Prostate gland (tissue), 2 donors: ENCODE results near the gene ARHGAP21.

ENCODE experiments used
- POLR2AphosphoS5 ChIP-seq: sonication (generic); formaldehyde crosslinking; IDR thresholded peaks from one replicate; pipeline ENCODE4 v1.6.1; 2017; ENCODE audit warnings: antibody characterized with exemption
- TF ChIP-seq, protein P1 (sequence below), 4 experiments: fragments of 200-600 bp in 2 of 4; fragments of 450-650 bp in 2 of 4; sonication (generic) in 2 of 4; IDR thresholded peaks; 1 replicate in 3 of 4; 2 replicates in 1 of 4; pipeline ENCODE4 v1.5.1; 2016 to 2019; ENCODE audit warnings: antibody characterized with exemption in 4 of 4, mild to moderate bottlenecking in 2 of 4, moderate library complexity in 2 of 4

- TF ChIP-seq, protein P1, sequence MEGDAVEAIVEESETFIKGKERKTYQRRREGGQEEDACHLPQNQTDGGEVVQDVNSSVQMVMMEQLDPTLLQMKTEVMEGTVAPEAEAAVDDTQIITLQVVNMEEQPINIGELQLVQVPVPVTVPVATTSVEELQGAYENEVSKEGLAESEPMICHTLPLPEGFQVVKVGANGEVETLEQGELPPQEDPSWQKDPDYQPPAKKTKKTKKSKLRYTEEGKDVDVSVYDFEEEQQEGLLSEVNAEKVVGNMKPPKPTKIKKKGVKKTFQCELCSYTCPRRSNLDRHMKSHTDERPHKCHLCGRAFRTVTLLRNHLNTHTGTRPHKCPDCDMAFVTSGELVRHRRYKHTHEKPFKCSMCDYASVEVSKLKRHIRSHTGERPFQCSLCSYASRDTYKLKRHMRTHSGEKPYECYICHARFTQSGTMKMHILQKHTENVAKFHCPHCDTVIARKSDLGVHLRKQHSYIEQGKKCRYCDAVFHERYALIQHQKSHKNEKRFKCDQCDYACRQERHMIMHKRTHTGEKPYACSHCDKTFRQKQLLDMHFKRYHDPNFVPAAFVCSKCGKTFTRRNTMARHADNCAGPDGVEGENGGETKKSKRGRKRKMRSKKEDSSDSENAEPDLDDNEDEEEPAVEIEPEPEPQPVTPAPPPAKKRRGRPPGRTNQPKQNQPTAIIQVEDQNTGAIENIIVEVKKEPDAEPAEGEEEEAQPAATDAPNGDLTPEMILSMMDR (IDR thresholded peaks at IDR 0.05): no peak
- TF ChIP-seq POLR2AphosphoS5: no peak
Observed at GRCh38 chr10:24645022-24645421, 78.7 kb downstream of the ARHGAP21 start.
